Common myeloid progenitor, CD34-positive (primary cell): Measurements from ENCODE around the gene CCSER1.
"Not testable (repeated sequence)": the region's sequence is repeated elsewhere in the genome, so short reads cannot be mapped to it uniquely, and the experiment has no call there.

Source experiments
- CTCF ChIA-PET: fragments of 350-600 bp; sonication (Branson Sonifier 250); formaldehyde crosslinking; loops from one replicate; lab custom pipeline; 2021; ENCODE audit warnings: antibody characterized with exemption; lab: Charles Lee
- POLR2A ChIA-PET: fragments of 350-600 bp; sonication (Branson Sonifier 250); formaldehyde crosslinking; loops from one replicate; lab custom pipeline; 2021; ENCODE audit warnings: antibody characterized with exemption; lab: Charles Lee
- DNase-seq, 3 donors: peaks; one replicate each; pipeline versions ENCODE4 v3.0.0 to v3.0.0-alpha.2; 2013
- H3K27ac ChIP-seq, 2 experiments: 1 replicate in 1 of 2; 2 replicates in 1 of 2; pipeline ENCODE4 v1.7.0; 2013; ENCODE audit warnings: inconsistent platforms in 2 of 2, low read length in 2 of 2, mild to moderate bottlenecking in 2 of 2, low read depth in 1 of 2, moderate library complexity in 1 of 2; ENCODE audit not compliant: severe bottlenecking in 2 of 2, insufficient read depth in 1 of 2, poor library complexity in 1 of 2
- H3K27me3 ChIP-seq, 5 experiments: replicated peaks in 2 of 5; 1 replicate in 3 of 5; 2 replicates in 2 of 5; pipeline versions ENCODE4 v1.6.1 to v1.7.0; 2013; ENCODE audit warnings: low read length in 4 of 5, mild to moderate bottlenecking in 2 of 5, moderate library complexity in 2 of 5, inconsistent platforms in 1 of 5; ENCODE audit not compliant: insufficient read depth in 5 of 5, control insufficient read depth in 4 of 5
- H3K36me3 ChIP-seq, 4 experiments: 1 replicate in 2 of 4; 2 replicates in 2 of 4; pipeline versions ENCODE4 v1.6.1 to v1.7.0; 2013; ENCODE audit warnings: low read length in 3 of 4, control low read depth in 1 of 4, mild to moderate bottlenecking in 1 of 4; ENCODE audit not compliant: control insufficient read depth in 4 of 4, insufficient read depth in 4 of 4
- H3K4me1 ChIP-seq, 4 experiments: 1 replicate in 3 of 4; 2 replicates in 1 of 4; pipeline versions ENCODE4 v1.6.1 to v1.7.1; 2013; ENCODE audit warnings: low read length in 3 of 4, mild to moderate bottlenecking in 3 of 4, control low read depth in 1 of 4, inconsistent platforms in 1 of 4, moderate library complexity in 1 of 4; ENCODE audit not compliant: control insufficient read depth in 4 of 4, insufficient read depth in 4 of 4; ENCODE audit errors: control extremely low read depth in 1 of 4
- H3K4me3 ChIP-seq, 7 experiments: 1 replicate in 4 of 7; 2 replicates in 3 of 7; pipeline versions ENCODE4 v1.5.1 to v1.7.0; 2013; ENCODE audit warnings: mild to moderate bottlenecking in 7 of 7, low read length in 6 of 7, moderate library complexity in 6 of 7, inconsistent platforms in 2 of 7, low read depth in 2 of 7, control low read depth in 1 of 7; ENCODE audit not compliant: insufficient read depth in 4 of 7, control insufficient read depth in 1 of 7; ENCODE audit errors: extremely low read depth in 1 of 7
- H3K9me3 ChIP-seq, 5 experiments: 1 replicate in 4 of 5; 2 replicates in 1 of 5; pipeline versions ENCODE4 v1.6.1 to v1.7.1; 2013; ENCODE audit warnings: low read length in 4 of 5, mild to moderate bottlenecking in 2 of 5, inconsistent platforms in 1 of 5, low read depth in 1 of 5, moderate library complexity in 1 of 5; ENCODE audit not compliant: control insufficient read depth in 4 of 5, insufficient read depth in 2 of 5; ENCODE audit errors: control extremely low read depth in 1 of 5
- WGBS: methylation state at CpG from one replicate; pipeline ENCODE4 v1.1.5; 2013; ENCODE audit not compliant: insufficient coverage; 5-methylcytosine and 5-hydroxymethylcytosine counted together

Gene CCSER1

GRCh38 chr4:90474484-90474883 lies 347.3 kb downstream of the CCSER1 start:
- POLR2A ChIA-PET: interaction anchor here (0.6 kb wide), 1 partner anchor 70 kb away, joined by 3 read pairs; no protein-coding TSS in a partner anchor

GRCh38 chr4:90476019-90476418 lies 348.8 kb downstream of the CCSER1 start:
- H3K4me3 ChIP-seq: no peak overlapping the region
- ChIA-PET CTCF (no interaction called here), POLR2A (no interaction called here)
- no peak overlapping the region for H3K27ac ChIP-seq
- DNase-seq: no peak
- no peaks in the 10 kb centered on the region for H3K4me1 ChIP-seq
- no peaks in the 10 kb centered on the region for H3K36me3 ChIP-seq
- 98% methylated on average over 4 of the region's 6 CpGs for WGBS
- H3K9me3 ChIP-seq: peaks cover 0 to 2% (median 0%) of the 10 kb centered on the region in 5 experiments
- no peaks in the 10 kb centered on the region for H3K27me3 ChIP-seq

More at GRCh38 chr4:90474484-90474883, 347.3 kb downstream of the CCSER1 start:
- Histone ChIP-seq H3K27me3 (no peaks in the 10 kb centered on the region), H3K4me3 (no peak overlapping the region), H3K9me3 (peaks cover 0 to 1% (median 0%) of the 10 kb centered on the region in 5 experiments), H3K36me3 (no peaks in the 10 kb centered on the region), H3K27ac (no peak overlapping the region), H3K4me1 (no peaks in the 10 kb centered on the region)
- DNase-seq: no peak
- CTCF ChIA-PET: no interaction called here
- 88% methylated on average over 1 of the region's 1 CpG for WGBS

- H3K27ac ChIP-seq: no peak overlapping the region
- CTCF ChIA-PET: no interaction called here
- no peak for DNase-seq
- 100% methylated on average over 1 of the region's 4 CpGs for WGBS
- H3K4me3 ChIP-seq: no peak overlapping the region
- peaks cover 0 to 2% (median 0%) of the 10 kb centered on the region in 5 experiments for H3K9me3 ChIP-seq
- POLR2A ChIA-PET: no interaction called here
- no peaks in the 10 kb centered on the region for H3K27me3 ChIP-seq
- H3K4me1 ChIP-seq: no peaks in the 10 kb centered on the region
- no peaks in the 10 kb centered on the region for H3K36me3 ChIP-seq
These were observed 349.4 kb downstream of the CCSER1 start for GRCh38 chr4:90476586-90476985.

- H3K27ac ChIP-seq, H3K9me3 ChIP-seq, H3K36me3 ChIP-seq, POLR2A ChIA-PET, DNase-seq, CTCF ChIA-PET, H3K4me3 ChIP-seq, H3K27me3 ChIP-seq, H3K4me1 ChIP-seq: not testable (repeated sequence)
- 91% methylated on average over 9 of the region's 9 CpGs for WGBS
These were observed 357.7 kb downstream of the CCSER1 start for GRCh38 chr4:90484894-90485293.

GRCh38 chr4:90486346-90486745 lies 359.2 kb downstream of the CCSER1 start:
- H3K36me3 ChIP-seq: no peaks in the 10 kb centered on the region
- ChIA-PET POLR2A (no interaction called here), CTCF (no interaction called here)
- peaks cover 0 to 10% (median 0%) of the 10 kb centered on the region in 5 experiments for H3K9me3 ChIP-seq
- H3K27me3 ChIP-seq: no peaks in the 10 kb centered on the region
- DNase-seq: no peak
- no peak overlapping the region for H3K27ac ChIP-seq
- no CpG with 5 or more reads among the region's 1 CpG for WGBS
- no peaks in the 10 kb centered on the region for H3K4me1 ChIP-seq
- no peak overlapping the region for H3K4me3 ChIP-seq

- Histone ChIP-seq H3K9me3 (peaks cover 0 to 3% (median 0%) of the 10 kb centered on the region in 5 experiments), H3K27ac (no peak overlapping the region), H3K36me3 (no peaks in the 10 kb centered on the region), H3K4me1 (no peaks in the 10 kb centered on the region), H3K4me3 (no peak overlapping the region), H3K27me3 (no peaks in the 10 kb centered on the region)
- ChIA-PET CTCF (no interaction called here), POLR2A (no interaction called here)
- no CpG with 5 or more reads among the region's 1 CpG for whole genome bisulfite sequencing
- no peak for DNase-seq
These were observed 368.0 kb downstream of the CCSER1 start for GRCh38 chr4:90495211-90495610.

GRCh38 chr4:90495936-90496335 lies 368.7 kb downstream of the CCSER1 start:
- Histone ChIP-seq H3K27ac (no peak overlapping the region), H3K27me3 (no peaks in the 10 kb centered on the region), H3K9me3 (peaks cover 0 to under 1% (median 0%) of the 10 kb centered on the region in 5 experiments), H3K4me3 (no peak overlapping the region), H3K4me1 (no peaks in the 10 kb centered on the region), H3K36me3 (no peaks in the 10 kb centered on the region)
- POLR2A ChIA-PET: no interaction called here
- WGBS: no CpG with 5 or more reads among the region's 2 CpGs
- DNase-seq: peak in 2 of 3 donors; percentile 18 to 27
- CTCF ChIA-PET: no interaction called here
